ENCODE measurements around the gene TYSND1. TPM values are rescaled to one million over a fixed set of nuclear protein-coding genes. Genes with fewer than 3 reads are reported as not detected.
A peak's percentile ranks its signal among the peaks of the same experiment; 100 is the strongest.

Gene TYSND1
- polyA plus RNA-seq, 1 experiment = 2.7 TPM

DNA sequence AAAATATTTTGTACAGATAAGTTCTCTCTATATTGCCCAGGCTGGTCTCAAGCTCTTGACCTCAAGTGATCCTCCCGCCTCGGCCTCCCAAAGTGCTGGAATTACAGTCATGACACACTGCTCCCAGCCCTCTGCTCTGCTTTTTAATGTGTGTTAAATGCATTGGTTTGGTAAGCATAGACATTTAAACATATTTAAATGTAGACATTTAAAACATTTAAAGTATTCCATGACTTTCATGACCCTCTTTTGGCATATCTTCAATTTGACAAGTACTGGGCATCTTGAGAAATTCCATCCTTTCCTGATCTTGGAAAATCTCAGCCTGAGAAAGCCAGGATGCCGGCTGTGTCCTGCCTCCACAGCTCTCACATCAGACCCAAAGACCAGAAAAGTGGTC lies 29.0 kb upstream of the TYSND1 start:
- POLR2A ChIA-PET = interaction anchor here (0.7 to 1.0 kb wide), 2 partner anchors 13 to 15 kb away, joined by 3 to 6 read pairs; no protein-coding TSS in a partner anchor
- no peak for DNase-seq (ENCODE audit: low read depth, low spot score)
- CTCF ChIA-PET = interaction anchor here (0.6 to 0.9 kb wide), 2 partner anchors 50 to 60 kb away, joined by 3 to 5 read pairs; no protein-coding TSS in a partner anchor
- no peak overlapping the region for H3K4me3 ChIP-seq (ENCODE audit: low read depth, low read length)
- TF ChIP-seq, protein P1, sequence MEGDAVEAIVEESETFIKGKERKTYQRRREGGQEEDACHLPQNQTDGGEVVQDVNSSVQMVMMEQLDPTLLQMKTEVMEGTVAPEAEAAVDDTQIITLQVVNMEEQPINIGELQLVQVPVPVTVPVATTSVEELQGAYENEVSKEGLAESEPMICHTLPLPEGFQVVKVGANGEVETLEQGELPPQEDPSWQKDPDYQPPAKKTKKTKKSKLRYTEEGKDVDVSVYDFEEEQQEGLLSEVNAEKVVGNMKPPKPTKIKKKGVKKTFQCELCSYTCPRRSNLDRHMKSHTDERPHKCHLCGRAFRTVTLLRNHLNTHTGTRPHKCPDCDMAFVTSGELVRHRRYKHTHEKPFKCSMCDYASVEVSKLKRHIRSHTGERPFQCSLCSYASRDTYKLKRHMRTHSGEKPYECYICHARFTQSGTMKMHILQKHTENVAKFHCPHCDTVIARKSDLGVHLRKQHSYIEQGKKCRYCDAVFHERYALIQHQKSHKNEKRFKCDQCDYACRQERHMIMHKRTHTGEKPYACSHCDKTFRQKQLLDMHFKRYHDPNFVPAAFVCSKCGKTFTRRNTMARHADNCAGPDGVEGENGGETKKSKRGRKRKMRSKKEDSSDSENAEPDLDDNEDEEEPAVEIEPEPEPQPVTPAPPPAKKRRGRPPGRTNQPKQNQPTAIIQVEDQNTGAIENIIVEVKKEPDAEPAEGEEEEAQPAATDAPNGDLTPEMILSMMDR (IDR thresholded peaks at IDR 0.05; ENCODE audit: low read depth, low read length) = no peak
- no peak overlapping the region for H3K27ac ChIP-seq (ENCODE audit: low read depth, low read length)
- H3K27me3 ChIP-seq (ENCODE audit: control insufficient read depth, insufficient read depth, low read length) = peaks cover 5% of the 10 kb centered on the region
- H3K9me3 ChIP-seq (ENCODE audit: control insufficient read depth, insufficient read depth, low read length) = peaks cover 10% of the 10 kb centered on the region

DNA sequence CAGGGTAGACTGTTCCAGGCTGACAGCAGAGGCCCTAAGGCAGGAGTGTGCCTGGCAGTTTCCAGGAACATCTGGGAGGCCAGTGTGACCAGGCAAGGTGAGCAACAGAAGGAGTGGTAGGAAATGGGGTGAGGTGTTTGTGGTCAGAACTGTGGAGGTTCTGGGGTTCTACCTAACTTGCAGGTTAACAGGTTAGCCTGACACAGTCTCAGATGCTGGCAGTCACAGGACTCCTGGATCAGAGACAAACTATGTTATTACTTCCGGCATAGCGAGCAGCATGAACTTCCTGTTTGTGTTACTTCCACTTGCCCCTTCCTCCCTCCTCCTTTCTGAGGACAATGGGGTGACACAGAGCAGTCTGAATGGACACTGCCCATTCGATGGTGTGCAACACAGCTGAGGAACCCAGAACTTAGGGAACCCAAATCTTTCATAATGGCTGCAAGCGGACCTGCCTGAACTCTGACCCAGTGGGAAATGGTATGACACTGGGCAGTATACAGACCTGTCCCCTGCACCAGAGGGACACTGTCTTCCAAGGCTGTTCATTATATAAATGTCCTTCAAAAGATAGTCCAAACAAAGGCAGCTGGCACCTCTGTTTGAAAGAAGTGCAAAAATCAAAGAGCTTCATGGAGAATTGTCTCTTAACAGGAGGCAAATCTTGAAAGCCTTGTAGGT lies 27.7 kb upstream of the TYSND1 start:
- ChIA-PET POLR2A (no interaction called here), CTCF (interaction anchor here (1.1 kb wide), 1 partner anchor 27 kb away, joined by 3 read pairs; the partner anchor contains the start of gene TYSND1)
- Histone ChIP-seq H3K27me3 (ENCODE audit: control insufficient read depth, insufficient read depth, low read length) (no peaks in the 10 kb centered on the region), H3K4me3 (ENCODE audit: low read depth, low read length) (no peak overlapping the region), H3K27ac (ENCODE audit: low read depth, low read length) (no peak overlapping the region), H3K9me3 (ENCODE audit: control insufficient read depth, insufficient read depth, low read length) (peaks cover 4% of the 10 kb centered on the region)
- TF ChIP-seq, protein P1 (IDR thresholded peaks at IDR 0.05; ENCODE audit: low read depth, low read length) = no peak
- no peak for DNase-seq (ENCODE audit: low read depth, low spot score)

DNA sequence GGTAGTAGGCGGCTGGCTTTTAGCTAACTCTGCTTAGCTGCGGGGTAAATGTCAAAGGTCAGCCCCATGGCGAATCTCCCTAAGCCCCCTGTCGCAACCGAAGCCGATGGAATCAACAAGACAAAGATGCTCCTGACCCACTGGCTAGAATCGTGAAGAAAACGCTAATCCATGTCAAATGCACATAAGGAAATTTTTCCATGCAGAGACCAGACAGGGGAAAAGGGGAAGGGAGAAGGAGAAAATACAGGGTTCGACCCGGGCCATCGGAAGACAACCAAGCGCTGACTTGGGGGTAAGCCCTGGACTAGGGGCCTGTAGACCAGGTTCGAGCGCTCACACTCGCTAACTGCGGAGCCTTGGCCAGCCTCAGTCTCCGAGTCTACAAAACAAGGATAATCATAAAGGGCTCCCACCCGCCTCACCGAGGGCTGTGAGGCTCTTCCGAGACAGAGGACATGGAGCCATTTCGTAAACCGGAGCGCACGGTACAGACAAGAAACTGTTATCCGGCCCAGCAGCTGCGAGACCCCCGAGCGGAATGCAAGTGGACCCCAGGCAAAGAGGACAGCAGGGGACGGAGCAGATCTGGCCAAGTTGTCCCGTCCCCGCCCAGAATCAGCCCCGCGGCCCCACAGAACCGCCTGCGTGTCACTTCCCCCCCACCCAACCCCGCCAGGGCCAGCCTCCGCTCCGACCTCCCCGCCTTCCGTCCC lies 23.3 kb upstream of the TYSND1 start:
- H3K27ac ChIP-seq (ENCODE audit: low read depth, low read length) = peak overlapping the region; percentile 85
- ChIA-PET CTCF (interaction anchor here (5.6 kb wide), 1 partner anchor 23 kb away, joined by 37 read pairs; the partner anchor contains the start of gene TYSND1), POLR2A (interaction anchor here (0.6 to 1.8 kb wide), 20 partner anchors 13 to 495 kb away, joined by 3 to 46 read pairs (median 4); partner anchors contain the start of gene TYSND1)
- peak overlapping the region; percentile 99 for H3K4me3 ChIP-seq (ENCODE audit: low read depth, low read length)
- peaks cover 4% of the 10 kb centered on the region for H3K9me3 ChIP-seq (ENCODE audit: control insufficient read depth, insufficient read depth, low read length)
- DNase-seq (ENCODE audit: low read depth, low spot score) = no peak
- H3K27me3 ChIP-seq (ENCODE audit: control insufficient read depth, insufficient read depth, low read length) = no peaks in the 10 kb centered on the region
- TF ChIP-seq, protein P1 (IDR thresholded peaks at IDR 0.05; ENCODE audit: low read depth, low read length) = no peak

DNA sequence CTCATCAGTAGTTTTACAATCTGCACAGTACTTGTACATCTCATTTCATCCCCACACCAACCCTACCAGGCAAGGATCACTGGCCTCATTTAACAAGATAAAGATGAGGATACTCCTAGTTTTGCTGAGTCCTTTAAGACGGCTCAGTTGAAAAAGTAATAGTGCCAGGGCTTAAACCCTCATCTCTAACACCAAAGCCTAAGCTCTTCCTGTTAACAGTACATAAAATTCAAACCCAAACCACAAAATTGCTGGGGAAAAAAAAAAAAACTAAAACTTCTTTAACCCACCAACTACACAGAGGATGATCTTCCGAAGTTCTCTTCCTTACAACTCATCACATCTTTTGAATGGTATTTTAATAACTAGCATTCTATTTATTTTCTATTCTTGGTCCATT lies 22.5 kb upstream of the TYSND1 start:
- Histone ChIP-seq H3K4me3 (ENCODE audit: low read depth, low read length) (peak overlapping the region; percentile 99), H3K27ac (ENCODE audit: low read depth, low read length) (no peak overlapping the region), H3K27me3 (ENCODE audit: control insufficient read depth, insufficient read depth, low read length) (no peaks in the 10 kb centered on the region), H3K9me3 (ENCODE audit: control insufficient read depth, insufficient read depth, low read length) (peaks cover 4% of the 10 kb centered on the region)
- ChIA-PET CTCF (interaction anchor here (0.6 to 5.6 kb wide), 2 partner anchors 22 to 195 kb away, joined by 3 to 37 read pairs; partner anchors contain the start of gene TYSND1), POLR2A (interaction anchor here (1.4 kb wide), 1 partner anchor 22 kb away, joined by 3 read pairs; the partner anchor contains the start of gene TYSND1)
- DNase-seq (ENCODE audit: low read depth, low spot score) = no peak
- TF ChIP-seq, protein P1 (IDR thresholded peaks at IDR 0.05; ENCODE audit: low read depth, low read length) = no peak

All from AG04450 (cell line).